Keratinocyte (primary cell): ENCODE measurements around the gene COPZ2. TPM values are rescaled to one million over a fixed set of nuclear protein-coding genes. Genes with fewer than 3 reads are reported as not detected.

Experiments
- DNase-seq: peaks from one replicate; pipeline ENCODE4 v3.0.0-alpha.2; 2011; ENCODE audit warnings: low read depth, missing footprints, low spot score
- FAIRE-seq: peaks from 2 replicates; lab custom pipeline; 2011; peaks lifted over from hg19 to GRCh38; lab: Jason Lieb, UNC
- H2AFZ ChIP-seq: 2 replicates; pipeline ENCODE4 v1.6.0; 2012; ENCODE audit warnings: low read length, control low read depth, inconsistent platforms; ENCODE audit not compliant: control insufficient read depth
- H3K27ac ChIP-seq: 2 replicates; pipeline ENCODE4 v1.5.1; 2011; ENCODE audit warnings: low read length; ENCODE audit not compliant: control insufficient read depth, insufficient read depth
- H3K27me3 ChIP-seq: 3 replicates; pipeline ENCODE4 v1.6.0; 2011; ENCODE audit warnings: low read length; ENCODE audit not compliant: control insufficient read depth, insufficient read depth; ENCODE audit errors: extremely low read depth
- H3K36me3 ChIP-seq, 2 experiments: 2 replicates in 1 of 2; 3 replicates in 1 of 2; pipeline ENCODE4 v1.5.1; 2011; ENCODE audit warnings: low read length in 2 of 2, mild to moderate bottlenecking in 1 of 2; ENCODE audit not compliant: control insufficient read depth in 2 of 2, insufficient read depth in 2 of 2; ENCODE audit errors: extremely low read depth in 1 of 2
- H3K4me1 ChIP-seq: 3 replicates; pipeline ENCODE4 v1.5.1; 2011; ENCODE audit warnings: low read length; ENCODE audit not compliant: control insufficient read depth, insufficient read depth; ENCODE audit errors: extremely low read depth
- H3K4me2 ChIP-seq: 3 replicates; pipeline ENCODE4 v1.6.0; 2011; ENCODE audit warnings: low read depth, low read length; ENCODE audit not compliant: control insufficient read depth, insufficient read depth; ENCODE audit errors: extremely low read depth
- H3K4me3 ChIP-seq, 3 experiments: fragments of 200-600 bp in 1 of 3; sonication (generic) in 1 of 3; 2 replicates in 2 of 3; 3 replicates in 1 of 3; pipeline ENCODE4 v1.5.1; 2011 to 2016; ENCODE audit warnings: low read length in 3 of 3, mild to moderate bottlenecking in 3 of 3, control low read depth in 2 of 3, inconsistent platforms in 1 of 3, low read depth in 1 of 3, mixed read lengths in 1 of 3, mixed run types in 1 of 3, moderate library complexity in 1 of 3; ENCODE audit not compliant: control insufficient read depth in 2 of 3, insufficient read depth in 2 of 3; ENCODE audit errors: extremely low read depth in 1 of 3
- H3K79me2 ChIP-seq: 2 replicates; pipeline ENCODE4 v1.6.0; 2012; ENCODE audit warnings: low read length; ENCODE audit not compliant: control insufficient read depth, insufficient read depth
- H3K9ac ChIP-seq: 3 replicates; pipeline ENCODE4 v1.6.0; 2011; ENCODE audit warnings: low read length; ENCODE audit not compliant: control insufficient read depth, insufficient read depth; ENCODE audit errors: extremely low read depth
- H3K9me1 ChIP-seq: 3 replicates; pipeline ENCODE4 v1.6.0; 2011; ENCODE audit warnings: low read length; ENCODE audit not compliant: control insufficient read depth, insufficient read depth; ENCODE audit errors: extremely low read depth
- H3K9me3 ChIP-seq: 2 replicates; pipeline ENCODE4 v1.5.1; 2012; ENCODE audit warnings: low read depth, low read length; ENCODE audit not compliant: control insufficient read depth
- H4K20me1 ChIP-seq: 3 replicates; pipeline ENCODE4 v1.6.0; 2011; ENCODE audit warnings: low read length; ENCODE audit not compliant: control insufficient read depth, insufficient read depth; ENCODE audit errors: extremely low read depth
- EZH2 ChIP-seq: IDR thresholded peaks from one replicate; pipeline ENCODE4 v1.6.1; 2012; ENCODE audit warnings: inconsistent platforms, mild to moderate bottlenecking, low read length, moderate library complexity
- dilution Hi-C: fragments of 300-500 bp; cut with MboI; formaldehyde crosslinking; loops from one replicate; pipeline ENCODE4 v1.7.0; 2020; ENCODE audit warnings: low sequenced_read_pairs; ENCODE audit not compliant: extremely low pct_ligation_motif_present
- polyA plus RNA-seq, 5 experiments: library from polyadenylated mRNA; depleted of rRNA in 3 of 5; stranded (reverse) in 3 of 5; stranded (forward) in 1 of 5; unstranded in 1 of 5; fragments of >200 nt; gene quantifications; 1 replicate in 1 of 5; 2 replicates in 3 of 5; 3 replicates in 1 of 5; pipeline versions ENCODE4 v1.2.1 to v1.2.3, GENCODE V29; 2011 to 2012; ENCODE audit warnings: missing spikeins in 2 of 5, low read depth in 1 of 5, low replicate concordance in 1 of 5
- TF ChIP-seq, protein P1 (sequence below), 3 experiments: IDR thresholded peaks in 1 of 3; conservative IDR thresholded peaks in 1 of 3; optimal IDR thresholded peaks in 1 of 3; 2 replicates in 2 of 3; 3 replicates in 1 of 3; pipeline versions ENCODE3 to v1.5.1; 2011; ENCODE audit warnings: low read length in 3 of 3, mild to moderate bottlenecking in 3 of 3, moderate library complexity in 2 of 3, control low read depth in 1 of 3, inconsistent platforms in 1 of 3; ENCODE audit not compliant: insufficient read depth in 2 of 3; ENCODE audit errors: extremely low read depth in 1 of 3

Gene COPZ2
- polyA plus RNA-seq, 1 donor (not counting 4 experiments of a cell fraction or from before 2014, with no cell fraction given) = 11.1 TPM

DNA sequence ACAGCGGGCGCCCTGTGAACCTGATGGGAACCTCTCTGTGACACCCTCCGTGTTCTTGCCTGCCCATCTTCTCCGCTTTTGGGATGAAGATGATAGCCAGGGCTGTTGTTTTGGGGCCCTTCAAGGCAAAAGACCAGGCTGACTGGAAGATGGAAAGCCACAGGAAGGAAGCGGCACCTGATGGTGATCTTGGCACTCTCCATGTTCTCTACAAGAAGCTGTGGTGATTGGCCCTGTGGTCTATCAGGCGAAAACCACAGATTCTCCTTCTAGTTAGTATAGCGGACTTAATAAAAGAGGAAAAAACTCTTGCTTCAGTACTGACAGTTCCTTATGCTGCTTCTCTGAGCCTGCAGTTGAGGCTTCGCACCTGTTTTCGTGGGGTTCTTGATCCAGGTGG is 56.1 kb downstream of the COPZ2 start:
- TF ChIP-seq, protein P1, sequence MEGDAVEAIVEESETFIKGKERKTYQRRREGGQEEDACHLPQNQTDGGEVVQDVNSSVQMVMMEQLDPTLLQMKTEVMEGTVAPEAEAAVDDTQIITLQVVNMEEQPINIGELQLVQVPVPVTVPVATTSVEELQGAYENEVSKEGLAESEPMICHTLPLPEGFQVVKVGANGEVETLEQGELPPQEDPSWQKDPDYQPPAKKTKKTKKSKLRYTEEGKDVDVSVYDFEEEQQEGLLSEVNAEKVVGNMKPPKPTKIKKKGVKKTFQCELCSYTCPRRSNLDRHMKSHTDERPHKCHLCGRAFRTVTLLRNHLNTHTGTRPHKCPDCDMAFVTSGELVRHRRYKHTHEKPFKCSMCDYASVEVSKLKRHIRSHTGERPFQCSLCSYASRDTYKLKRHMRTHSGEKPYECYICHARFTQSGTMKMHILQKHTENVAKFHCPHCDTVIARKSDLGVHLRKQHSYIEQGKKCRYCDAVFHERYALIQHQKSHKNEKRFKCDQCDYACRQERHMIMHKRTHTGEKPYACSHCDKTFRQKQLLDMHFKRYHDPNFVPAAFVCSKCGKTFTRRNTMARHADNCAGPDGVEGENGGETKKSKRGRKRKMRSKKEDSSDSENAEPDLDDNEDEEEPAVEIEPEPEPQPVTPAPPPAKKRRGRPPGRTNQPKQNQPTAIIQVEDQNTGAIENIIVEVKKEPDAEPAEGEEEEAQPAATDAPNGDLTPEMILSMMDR (optimal IDR thresholded peaks at IDR 0.05 in 1 of 3, IDR thresholded peaks at IDR 0.05 in 1 of 3, conservative IDR thresholded peaks at IDR 0.05 in 1 of 3; ENCODE audit: extremely low read depth in 1 of 3, insufficient read depth in 2 of 3, low read length in 3 of 3) = no peak
- no peak for TF ChIP-seq EZH2
- dilution Hi-C loops = no loop called here
- Histone ChIP-seq H3K9me1 (no peaks in the 10 kb centered on the region), H3K9me3 (no peaks in the 10 kb centered on the region), H3K4me3 (no peak overlapping the region), H3K27me3 (no peaks in the 10 kb centered on the region), H3K27ac (no peak overlapping the region), H3K79me2 (no peaks in the 10 kb centered on the region), H3K36me3 (peaks cover 23 to 43% of the 10 kb centered on the region in 2 experiments), H3K4me2 (no peak overlapping the region), H3K9ac (no peak overlapping the region), H3K4me1 (no peaks in the 10 kb centered on the region), H2AFZ (no peak overlapping the region), H4K20me1 (no peaks in the 10 kb centered on the region)
- FAIRE-seq (no peak), DNase-seq (no peak)

- H3K9me3 ChIP-seq = no peaks in the 10 kb centered on the region
- no peak overlapping the region for H2AFZ ChIP-seq
- H3K9me1 ChIP-seq = no peaks in the 10 kb centered on the region
- peaks cover 30 to 44% of the 10 kb centered on the region in 2 experiments for H3K36me3 ChIP-seq
- H3K4me2 ChIP-seq = no peak overlapping the region
- FAIRE-seq (no peak), DNase-seq (no peak)
- no peaks in the 10 kb centered on the region for H4K20me1 ChIP-seq
- dilution Hi-C loops = no loop called here
- no peak overlapping the region for H3K27ac ChIP-seq
- H3K9ac ChIP-seq = no peak overlapping the region
- TF ChIP-seq, protein P1 (optimal IDR thresholded peaks at IDR 0.05 in 1 of 3, IDR thresholded peaks at IDR 0.05 in 1 of 3, conservative IDR thresholded peaks at IDR 0.05 in 1 of 3; ENCODE audit: extremely low read depth in 1 of 3, insufficient read depth in 2 of 3, low read length in 3 of 3) = no peak
- TF ChIP-seq EZH2 = no peak
- no peaks in the 10 kb centered on the region for H3K27me3 ChIP-seq
- H3K79me2 ChIP-seq = no peaks in the 10 kb centered on the region
- H3K4me1 ChIP-seq = no peaks in the 10 kb centered on the region
- H3K4me3 ChIP-seq = no peak overlapping the region
These were observed 57.1 kb downstream of the COPZ2 start for GRCh38 chr17:47980541-47980940.
